ENCODE results near the gene ZNF367.
A peak's percentile ranks its signal among the peaks of the same experiment; 100 is the strongest.

The ZNF367 gene

GRCh38 chr9:96418083-96418919, at the start of gene ZNF367:
Gene ZNF367 (minus strand): TSS chr9:96418370. CDS start chr9:96418032, 338 bp downstream.
- H3K4me3 ChIP-seq (ENCODE audit: low read length): peak within 1 kb of the TSS; percentile 94
- TF ChIP-seq CTCF (conservative IDR thresholded peaks at IDR 0.05; ENCODE audit: low read depth, low read length): no peak
- DNase-seq (ENCODE audit: low read depth): peak; percentile 91

- no peak overlapping the region for H3K4me3 ChIP-seq (ENCODE audit: low read length)
- DNase-seq (ENCODE audit: low read depth): no peak
- no peak for TF ChIP-seq CTCF (conservative IDR thresholded peaks at IDR 0.05; ENCODE audit: low read depth, low read length)
Measured at GRCh38 chr9:96467784-96468183, 49.6 kb upstream of the ZNF367 start.

- H3K4me3 ChIP-seq (ENCODE audit: low read length): no peak overlapping the region
- DNase-seq (ENCODE audit: low read depth): no peak
- no peak for TF ChIP-seq CTCF (conservative IDR thresholded peaks at IDR 0.05; ENCODE audit: low read depth, low read length)
Measured at GRCh38 chr9:96464426-96464825, 46.3 kb upstream of the ZNF367 start.

GRCh38 chr9:96462541-96462940, 44.4 kb upstream of the ZNF367 start:
- no peak for TF ChIP-seq CTCF (conservative IDR thresholded peaks at IDR 0.05; ENCODE audit: low read depth, low read length)
- no peak overlapping the region for H3K4me3 ChIP-seq (ENCODE audit: low read length)

GRCh38 chr9:96461336-96461735, 43.2 kb upstream of the ZNF367 start:
- H3K4me3 ChIP-seq (ENCODE audit: low read length): no peak overlapping the region
- DNase-seq (ENCODE audit: low read depth): peak; percentile 40
- no peak for TF ChIP-seq CTCF (conservative IDR thresholded peaks at IDR 0.05; ENCODE audit: low read depth, low read length)

More at GRCh38 chr9:96462541-96462940, 44.4 kb upstream of the ZNF367 start:
- no peak for DNase-seq (ENCODE audit: low read depth)

- no peak overlapping the region for H3K4me3 ChIP-seq (ENCODE audit: low read length)
- no peak for DNase-seq (ENCODE audit: low read depth)
- no peak for TF ChIP-seq CTCF (conservative IDR thresholded peaks at IDR 0.05; ENCODE audit: low read depth, low read length)
Measured at GRCh38 chr9:96460882-96461281, 42.7 kb upstream of the ZNF367 start.

- no peak overlapping the region for H3K4me3 ChIP-seq (ENCODE audit: low read length)
- no peak for DNase-seq (ENCODE audit: low read depth)
- TF ChIP-seq CTCF (conservative IDR thresholded peaks at IDR 0.05; ENCODE audit: low read depth, low read length): no peak
Measured at GRCh38 chr9:96460470-96460869, 42.3 kb upstream of the ZNF367 start.

Measured in retinal pigment epithelial cell (primary cell).